DMS114 treated with DMSO at 0.1 percent for 48 hours (cell line): ENCODE data around the gene RPS21.
"Not testable (repeated sequence)": the region's sequence is repeated elsewhere in the genome, so short reads cannot be mapped to it uniquely, and the experiment has no call there.

ENCODE experiments used
- DNase-seq: peaks from one replicate; lab custom pipeline; 2025; ENCODE audit not compliant: unreplicated experiment; lab: John Stamatoyannopoulos, UW

RPS21 gene

GRCh38 chr20:62364911-62365736 is 21.8 kb upstream of the RPS21 start:
- no peak for DNase-seq

- DNase-seq = no peak
These were observed 21.0 kb upstream of the RPS21 start for GRCh38 chr20:62365814-62366369.

- no peak for DNase-seq
These were observed 20.4 kb upstream of the RPS21 start for GRCh38 chr20:62366370-62367135.

GRCh38 chr20:62367136-62367632 is 19.7 kb upstream of the RPS21 start, which contains the start of gene LAMA5:
Gene LAMA5, minus strand, starts transcription at chr20:62367312. Its CDS starts 67 bp downstream, at chr20:62367245.
- no peak for DNase-seq

GRCh38 chr20:62367633-62368391 is 19.1 kb upstream of the RPS21 start:
- DNase-seq = no peak

- DNase-seq = no peak
These were observed 18.4 kb upstream of the RPS21 start for GRCh38 chr20:62368392-62368975.

GRCh38 chr20:62368976-62369814 is 17.7 kb upstream of the RPS21 start:
- DNase-seq = no peak

- no peak for DNase-seq
These were observed 17.1 kb upstream of the RPS21 start for GRCh38 chr20:62369815-62370114.

GRCh38 chr20:62370115-62370806 is 16.6 kb upstream of the RPS21 start:
- DNase-seq = no peak

- no peak for DNase-seq
These were observed 15.9 kb upstream of the RPS21 start for GRCh38 chr20:62370807-62371587.

GRCh38 chr20:62371588-62372041 is 15.3 kb upstream of the RPS21 start:
- no peak for DNase-seq

- no peak for DNase-seq
These were observed 14.6 kb upstream of the RPS21 start for GRCh38 chr20:62372042-62372993.

- DNase-seq = not testable (repeated sequence)
These were observed 13.2 kb upstream of the RPS21 start for GRCh38 chr20:62373631-62374179.

- no peak for DNase-seq
These were observed 12.4 kb upstream of the RPS21 start for GRCh38 chr20:62374331-62375152.

- DNase-seq = no peak
These were observed 10.5 kb upstream of the RPS21 start for GRCh38 chr20:62376112-62377063.
